Psoas muscle (tissue), 8 donors: ENCODE data around the gene MAPK4. TPM values are rescaled to one million over a fixed set of nuclear protein-coding genes. Genes with fewer than 3 reads are reported as not detected.

Experiments used
- ATAC-seq, 4 donors: fragments of 200-7000 bp; cut with Tn5 transposase; one replicate each; pipeline ENCODE4 v1.9.1; 2020; ENCODE audit warnings: moderate library complexity in 3 of 4, mild to moderate bottlenecking in 2 of 4
- DNase-seq, 2 donors: peaks; one replicate each; pipeline ENCODE4 v3.0.0-alpha.2; 2020
- H3K27ac ChIP-seq: fragments of 200-600 bp; one replicate; pipeline ENCODE4 v1.8.0; 2022
- H3K27me3 ChIP-seq, 3 donors: fragments of 200-600 bp in 1 of 3; one replicate each; pipeline versions ENCODE4 v1.6.1 to v1.8.0; 2013 to 2022; ENCODE audit warnings: low read length in 2 of 3, mild to moderate bottlenecking in 2 of 3, moderate library complexity in 1 of 3; ENCODE audit not compliant: insufficient read depth in 3 of 3
- H3K36me3 ChIP-seq, 2 donors: fragments of 200-600 bp in 1 of 2; one replicate each; pipeline versions ENCODE4 v1.6.1 to v1.8.0; 2013 to 2022; ENCODE audit warnings: low read depth in 1 of 2, mild to moderate bottlenecking in 1 of 2, moderate library complexity in 1 of 2; ENCODE audit not compliant: insufficient read depth in 1 of 2
- H3K4me1 ChIP-seq: fragments of 200-600 bp; one replicate; pipeline ENCODE4 v1.8.0; 2022
- H3K4me3 ChIP-seq: fragments of 200-600 bp; one replicate; pipeline ENCODE4 v1.8.0; 2022; ENCODE audit warnings: mild to moderate bottlenecking
- H3K9me3 ChIP-seq: fragments of 200-600 bp; one replicate; pipeline ENCODE4 v1.8.0; 2022
- CTCF ChIP-seq: fragments of 200-600 bp; IDR thresholded peaks from one replicate; pipeline ENCODE4 v1.8.0; 2022; ENCODE audit warnings: antibody characterized with exemption
- WGBS, 3 donors: extraction: QIAGEN DNeasy Blood & Tissue Kit; methylation state at CpG; one replicate each; pipeline versions ENCODE4 v1.1.6 to v1.1.7; 2013; 5-methylcytosine and 5-hydroxymethylcytosine counted together
- intact Hi-C, 2 donors: fragments of 100-400 bp; cut with DNase I; formaldehyde crosslinking; loops; one replicate each; pipeline versions ENCODE4 v1.11.0 to v1.14.2; 2022
- polyA plus RNA-seq, 3 donors: library from polyadenylated mRNA; stranded (reverse); fragments of 200-250 nt; gene quantifications; one replicate each; pipeline ENCODE4 v1.2.3, GENCODE V29; 2013
- total RNA-seq, 4 donors: library from RNA; stranded (reverse); fragmentation: NEBNext Ultra II Directional in 2 of 4; extraction: Animal tissue kit (Norgen Biotek cat#: 25700) in 2 of 4; gene quantifications; one replicate each; pipeline versions ENCODE4 v1.2.1 to v1.2.4, GENCODE V29; 2021 to 2023
- donor health status: healthy with polysubstance abuse.
- donor health status: DM: no; HTN: no; CAD: no; lungs with moderate emphysema.
- donor health status: Bipolar disorder and iron deficiency.
- donor health status: healthy.
- donor health status: DM: yes; HTN: yes; CAD: no.
- donor health status: DM: no; HTN: no; CAD: no.
- donor health status: DM: no; HTN: no; CAD: no.
- donor health status: DM: yes; HTN: yes; CAD: no.

The MAPK4 gene
- total and polyA plus RNA-seq, 7 donors, result 0.36 to 1.8 (median 0.68) TPM

DNA sequence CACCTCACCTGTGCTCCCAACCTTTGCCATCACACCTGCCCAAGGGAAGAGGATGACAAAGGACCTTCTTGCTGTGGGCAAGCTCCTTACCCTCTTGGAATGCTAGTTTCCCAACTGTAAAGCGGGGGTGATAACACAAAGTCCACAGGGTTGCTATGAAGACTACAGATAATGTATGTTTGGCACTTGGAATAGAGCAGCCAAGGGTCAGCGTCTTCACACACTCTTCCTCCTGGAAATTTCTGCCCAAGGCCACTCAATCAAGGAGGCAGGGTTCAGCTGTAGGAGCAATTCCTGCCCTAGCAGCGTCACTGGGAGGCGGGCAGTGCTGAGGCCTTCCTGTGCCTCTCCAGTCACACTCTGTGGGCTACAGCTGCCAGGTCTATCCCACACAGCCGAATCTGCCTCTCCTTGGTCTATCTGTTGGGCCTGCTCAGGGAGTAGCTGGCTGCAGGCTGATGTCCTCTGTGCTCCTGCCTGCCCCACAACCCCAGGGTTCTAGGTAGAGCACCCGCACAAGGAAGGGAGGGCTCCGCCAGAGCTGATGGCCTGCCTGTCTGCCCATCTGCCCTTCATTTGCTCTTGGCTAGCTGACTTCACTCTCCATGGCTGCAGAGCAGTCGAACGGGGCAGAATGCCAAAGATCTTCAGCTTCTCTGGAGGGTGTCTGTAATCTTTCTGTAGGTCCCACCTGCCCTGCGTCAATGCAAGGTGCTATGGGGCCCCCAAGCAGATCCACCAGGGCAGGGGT, 168.0 kb downstream of the MAPK4 start:
- Histone ChIP-seq H3K4me3 (no peak overlapping the region), H3K36me3 (no peaks in the 10 kb centered on the region), H3K9me3 (no peaks in the 10 kb centered on the region), H3K27ac (peak overlapping the region; percentile 66), H3K27me3 (no peaks in the 10 kb centered on the region), H3K4me1 (peaks cover 5% of the 10 kb centered on the region)
- 74 to 82% (median 79%) methylated on average over 9 to 10 of the region's 10 CpGs for WGBS, 3 donors
- no peak for DNase-seq
- intact Hi-C loops, result loop anchor here in 1 of 2 donors (10.0 kb wide), 1 partner anchor 63 kb away; no protein-coding TSS in a partner anchor
- ATAC-seq, result no peak
- TF ChIP-seq CTCF, result no peak

DNA sequence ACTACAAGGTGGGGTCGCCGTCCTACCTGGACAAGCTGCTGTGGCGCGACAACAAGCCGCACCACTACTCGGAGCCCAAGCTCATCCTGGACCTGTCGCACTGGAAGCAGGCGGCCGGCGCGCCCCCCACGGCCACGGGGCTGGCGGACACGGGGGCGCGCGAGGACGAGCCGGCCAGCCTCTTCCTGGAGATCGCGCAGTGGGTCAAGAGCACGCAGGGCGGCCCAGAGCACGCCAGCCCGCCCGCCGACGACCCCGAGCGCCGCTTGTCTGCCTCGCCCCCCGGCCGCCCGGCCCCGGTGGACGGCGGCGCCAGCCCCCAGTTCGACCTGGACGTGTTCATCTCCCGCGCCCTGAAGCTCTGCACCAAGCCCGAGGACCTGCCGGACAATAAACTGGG, 169.5 kb downstream of the MAPK4 start:
- intact Hi-C loops, result loop anchor here in 1 of 2 donors (10.0 kb wide), 1 partner anchor 65 kb away; no protein-coding TSS in a partner anchor
- H3K4me3 ChIP-seq, result no peak overlapping the region
- no peaks in the 10 kb centered on the region for H3K27me3 ChIP-seq
- 85 to 92% (median 90%) methylated on average over 37 to 46 of the region's 46 CpGs for WGBS, 3 donors
- H3K9me3 ChIP-seq, result no peaks in the 10 kb centered on the region
- DNase-seq, result no peak
- no peak for ATAC-seq
- no peaks in the 10 kb centered on the region for H3K36me3 ChIP-seq
- peaks cover 5% of the 10 kb centered on the region for H3K4me1 ChIP-seq
- no peak for TF ChIP-seq CTCF
- H3K27ac ChIP-seq, result no peak overlapping the region

DNA sequence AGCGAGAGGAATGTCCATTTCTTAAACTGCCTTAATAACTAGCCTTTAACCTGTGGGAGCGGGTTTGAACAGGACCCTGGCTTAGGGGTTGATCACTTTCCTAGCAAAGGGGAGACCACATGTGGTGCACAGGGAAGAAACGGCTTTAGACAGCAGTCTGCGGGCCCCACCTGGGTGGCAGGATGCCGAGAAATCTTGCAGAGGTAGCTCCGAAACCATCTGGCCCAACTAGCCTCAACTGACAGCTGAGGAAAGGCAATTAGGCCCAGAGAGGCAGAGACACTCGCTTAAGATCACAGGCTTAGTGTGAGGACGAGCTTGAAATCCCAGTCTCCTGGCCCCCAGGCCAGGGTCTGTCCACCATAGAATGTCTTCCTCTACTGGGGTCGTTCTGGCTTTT, 170.1 kb downstream of the MAPK4 start:
- 85 to 92% (median 91%) methylated on average over 9 of the region's 9 CpGs for WGBS, 3 donors
- TF ChIP-seq CTCF, result no peak
- no peaks in the 10 kb centered on the region for H3K9me3 ChIP-seq
- no peak overlapping the region for H3K27ac ChIP-seq
- DNase-seq (no peak), ATAC-seq (no peak)
- H3K27me3 ChIP-seq, result no peaks in the 10 kb centered on the region
- H3K4me1 ChIP-seq, result peaks cover 5% of the 10 kb centered on the region
- no peaks in the 10 kb centered on the region for H3K36me3 ChIP-seq
- intact Hi-C loops, result loop anchor here in 1 of 2 donors (10.0 kb wide), 1 partner anchor 65 kb away; no protein-coding TSS in a partner anchor
- no peak overlapping the region for H3K4me3 ChIP-seq

DNA sequence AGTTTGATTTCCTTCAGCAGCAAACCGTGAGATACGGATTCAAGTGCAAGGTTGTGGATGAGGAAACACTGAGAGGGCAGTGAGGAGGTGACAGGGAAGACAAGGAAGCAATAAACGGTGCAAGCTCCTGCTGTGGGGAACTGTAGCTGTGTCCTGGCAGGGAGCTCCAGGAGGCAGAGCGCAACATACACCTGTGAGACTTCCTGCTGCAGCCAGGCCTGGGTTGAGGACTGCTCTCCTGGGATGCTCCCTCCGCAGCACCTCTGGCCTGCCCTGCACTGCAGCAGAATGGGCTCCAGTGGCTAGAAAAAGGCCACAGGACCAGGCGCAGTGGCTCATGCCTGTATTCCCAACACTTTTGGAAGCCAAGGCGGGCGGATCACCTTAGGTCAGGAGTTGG, 174.5 kb downstream of the MAPK4 start:
- ATAC-seq (no peak), DNase-seq (no peak)
- WGBS, 3 donors, result 67 to 72% (median 70%) methylated on average over 8 of the region's 8 CpGs
- Histone ChIP-seq H3K36me3 (no peaks in the 10 kb centered on the region), H3K9me3 (no peaks in the 10 kb centered on the region), H3K4me3 (no peak overlapping the region), H3K4me1 (no peaks in the 10 kb centered on the region), H3K27me3 (no peaks in the 10 kb centered on the region), H3K27ac (no peak overlapping the region)
- intact Hi-C loops, result no loop called here
- no peak for TF ChIP-seq CTCF

DNA sequence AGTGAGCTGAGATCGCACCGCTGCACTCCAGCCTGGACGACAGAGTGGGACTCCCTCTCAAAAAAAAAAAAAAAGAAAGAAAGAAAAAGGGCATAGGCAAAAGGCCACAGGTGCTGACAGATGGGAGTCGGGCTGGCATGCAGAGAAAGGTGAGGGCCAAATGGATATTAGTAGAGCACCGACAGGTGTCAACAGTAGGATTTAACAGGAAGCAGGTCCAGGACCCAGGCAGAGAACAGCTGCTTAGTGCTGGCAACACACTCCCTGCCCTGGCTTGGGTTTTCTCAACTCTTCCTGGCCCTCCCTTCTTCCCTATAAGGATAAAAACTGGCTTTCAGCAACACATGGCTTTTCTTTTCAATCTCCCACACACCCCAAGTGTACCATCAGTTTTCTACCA, 175.0 kb downstream of the MAPK4 start:
- DNase-seq, result no peak
- Histone ChIP-seq H3K4me1 (no peaks in the 10 kb centered on the region), H3K9me3 (no peaks in the 10 kb centered on the region), H3K27ac (no peak overlapping the region), H3K36me3 (no peaks in the 10 kb centered on the region), H3K4me3 (no peak overlapping the region), H3K27me3 (no peaks in the 10 kb centered on the region)
- TF ChIP-seq CTCF, result no peak
- intact Hi-C loops, result no loop called here
- no peak for ATAC-seq
- 82 to 87% (median 85%) methylated on average over 5 of the region's 5 CpGs for WGBS, 3 donors
